GM18517 (cell line): ENCODE results near the gene ANKRD7.

ENCODE experiments used
- ATAC-seq: cut with Tn5 transposase; IDR thresholded peaks from one replicate; pipeline ENCODE4 v1.9.1; 2021; ENCODE audit warnings: mild to moderate bottlenecking, moderate library complexity; ENCODE audit not compliant: unreplicated experiment

Gene ANKRD7

GRCh38 chr7:118224521-118224920, at the start of gene ANKRD7:
ANKRD7 (plus strand) TSS chr7:118224704; CDS start chr7:118224831, 127 bp downstream.
- no peak for ATAC-seq

GRCh38 chr7:118175740-118176139, 48.8 kb upstream of the ANKRD7 start:
- no peak for ATAC-seq

GRCh38 chr7:118179191-118179590, 45.3 kb upstream of the ANKRD7 start:
- ATAC-seq: no peak

GRCh38 chr7:118182593-118183427, 41.7 kb upstream of the ANKRD7 start:
- no peak for ATAC-seq

- ATAC-seq: peak; percentile 0
Observed at GRCh38 chr7:118183428-118183785, 41.1 kb upstream of the ANKRD7 start.

- peak; percentile 93 for ATAC-seq
Observed at GRCh38 chr7:118183786-118184564, 40.5 kb upstream of the ANKRD7 start, which contains the start of gene LSM8. LSM8 (plus strand) TSS chr7:118184164; CDS start chr7:118184224, 60 bp downstream.

- no peak for ATAC-seq
Observed at GRCh38 chr7:118184565-118184940, 40.0 kb upstream of the ANKRD7 start.

GRCh38 chr7:118185163-118185860, 39.2 kb upstream of the ANKRD7 start:
- no peak for ATAC-seq

- ATAC-seq: no peak
Observed at GRCh38 chr7:118186501-118186900, 38.0 kb upstream of the ANKRD7 start.

- ATAC-seq: no peak
Observed at GRCh38 chr7:118194571-118194970, 29.9 kb upstream of the ANKRD7 start.

- peak; percentile 84 for ATAC-seq
Observed at GRCh38 chr7:118195837-118196474, 28.5 kb upstream of the ANKRD7 start.

- no peak for ATAC-seq
Observed at GRCh38 chr7:118202061-118202460, 22.4 kb upstream of the ANKRD7 start.

- ATAC-seq: peak; percentile 95
Observed at GRCh38 chr7:118214051-118214832, 10.3 kb upstream of the ANKRD7 start.

GRCh38 chr7:118214833-118215182, 9.7 kb upstream of the ANKRD7 start:
- no peak for ATAC-seq

GRCh38 chr7:118217210-118217619, 7.3 kb upstream of the ANKRD7 start:
- ATAC-seq: no peak

GRCh38 chr7:118218413-118219156, 5.9 kb upstream of the ANKRD7 start:
- no peak for ATAC-seq

- ATAC-seq: no peak
Observed at GRCh38 chr7:118219157-118219512, 5.4 kb upstream of the ANKRD7 start.

- ATAC-seq: no peak
Observed at GRCh38 chr7:118220583-118220982, 3.9 kb upstream of the ANKRD7 start.

GRCh38 chr7:118222591-118222990, 1.9 kb upstream of the ANKRD7 start:
- ATAC-seq: no peak

GRCh38 chr7:118232837-118233236, 8.3 kb downstream of the ANKRD7 start:
- no peak for ATAC-seq
